ENCODE data around the gene TFPT. TPM values are rescaled to one million over a fixed set of nuclear protein-coding genes. Genes with fewer than 3 reads are reported as not detected.

The TFPT gene
- total RNA-seq, 1 experiment from 2014 or later: 45.4 TPM

DNA sequence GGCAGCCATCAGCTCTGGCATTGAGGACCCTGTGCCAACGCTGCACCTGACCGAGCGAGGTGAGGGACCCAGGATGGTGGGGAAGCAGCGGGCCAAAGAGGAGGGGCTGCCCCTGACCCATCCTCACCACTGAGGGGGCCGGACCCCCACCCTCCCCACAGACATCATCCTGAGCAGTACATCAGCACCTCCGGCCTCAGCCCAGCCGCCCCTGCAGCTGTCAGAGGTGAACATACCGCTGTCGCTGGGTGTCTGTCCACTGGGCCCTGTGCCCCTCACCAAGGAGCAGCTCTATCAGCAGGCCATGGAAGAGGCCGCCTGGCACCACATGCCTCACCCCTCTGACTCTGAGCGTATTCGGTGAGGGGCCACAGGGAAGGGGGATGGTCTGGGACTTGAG lies 36.8 kb upstream of the TFPT start:
- no peaks in the 10 kb centered on the region for H3K9me3 ChIP-seq (ENCODE audit: control insufficient read depth, insufficient read depth, low read depth, low read length)
- peaks cover 22% of the 10 kb centered on the region for H3K36me3 ChIP-seq (ENCODE audit: control insufficient read depth, insufficient read depth, low read length)
- TF ChIP-seq, protein P1, sequence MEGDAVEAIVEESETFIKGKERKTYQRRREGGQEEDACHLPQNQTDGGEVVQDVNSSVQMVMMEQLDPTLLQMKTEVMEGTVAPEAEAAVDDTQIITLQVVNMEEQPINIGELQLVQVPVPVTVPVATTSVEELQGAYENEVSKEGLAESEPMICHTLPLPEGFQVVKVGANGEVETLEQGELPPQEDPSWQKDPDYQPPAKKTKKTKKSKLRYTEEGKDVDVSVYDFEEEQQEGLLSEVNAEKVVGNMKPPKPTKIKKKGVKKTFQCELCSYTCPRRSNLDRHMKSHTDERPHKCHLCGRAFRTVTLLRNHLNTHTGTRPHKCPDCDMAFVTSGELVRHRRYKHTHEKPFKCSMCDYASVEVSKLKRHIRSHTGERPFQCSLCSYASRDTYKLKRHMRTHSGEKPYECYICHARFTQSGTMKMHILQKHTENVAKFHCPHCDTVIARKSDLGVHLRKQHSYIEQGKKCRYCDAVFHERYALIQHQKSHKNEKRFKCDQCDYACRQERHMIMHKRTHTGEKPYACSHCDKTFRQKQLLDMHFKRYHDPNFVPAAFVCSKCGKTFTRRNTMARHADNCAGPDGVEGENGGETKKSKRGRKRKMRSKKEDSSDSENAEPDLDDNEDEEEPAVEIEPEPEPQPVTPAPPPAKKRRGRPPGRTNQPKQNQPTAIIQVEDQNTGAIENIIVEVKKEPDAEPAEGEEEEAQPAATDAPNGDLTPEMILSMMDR (IDR thresholded peaks at IDR 0.05): no peak
- TF ChIP-seq POLR2AphosphoS5 (IDR thresholded peaks at IDR 0.05; ENCODE audit: low read depth, low read length): no peak
- no peak for TF ChIP-seq SIN3A (IDR thresholded peaks at IDR 0.05; ENCODE audit: borderline replicate concordance, insufficient read depth, low read depth, low read length)
- no peak for TF ChIP-seq TCF7L2 (IDR thresholded peaks at IDR 0.05; ENCODE audit: low read depth, low read length)
- TF ChIP-seq, protein P2, sequence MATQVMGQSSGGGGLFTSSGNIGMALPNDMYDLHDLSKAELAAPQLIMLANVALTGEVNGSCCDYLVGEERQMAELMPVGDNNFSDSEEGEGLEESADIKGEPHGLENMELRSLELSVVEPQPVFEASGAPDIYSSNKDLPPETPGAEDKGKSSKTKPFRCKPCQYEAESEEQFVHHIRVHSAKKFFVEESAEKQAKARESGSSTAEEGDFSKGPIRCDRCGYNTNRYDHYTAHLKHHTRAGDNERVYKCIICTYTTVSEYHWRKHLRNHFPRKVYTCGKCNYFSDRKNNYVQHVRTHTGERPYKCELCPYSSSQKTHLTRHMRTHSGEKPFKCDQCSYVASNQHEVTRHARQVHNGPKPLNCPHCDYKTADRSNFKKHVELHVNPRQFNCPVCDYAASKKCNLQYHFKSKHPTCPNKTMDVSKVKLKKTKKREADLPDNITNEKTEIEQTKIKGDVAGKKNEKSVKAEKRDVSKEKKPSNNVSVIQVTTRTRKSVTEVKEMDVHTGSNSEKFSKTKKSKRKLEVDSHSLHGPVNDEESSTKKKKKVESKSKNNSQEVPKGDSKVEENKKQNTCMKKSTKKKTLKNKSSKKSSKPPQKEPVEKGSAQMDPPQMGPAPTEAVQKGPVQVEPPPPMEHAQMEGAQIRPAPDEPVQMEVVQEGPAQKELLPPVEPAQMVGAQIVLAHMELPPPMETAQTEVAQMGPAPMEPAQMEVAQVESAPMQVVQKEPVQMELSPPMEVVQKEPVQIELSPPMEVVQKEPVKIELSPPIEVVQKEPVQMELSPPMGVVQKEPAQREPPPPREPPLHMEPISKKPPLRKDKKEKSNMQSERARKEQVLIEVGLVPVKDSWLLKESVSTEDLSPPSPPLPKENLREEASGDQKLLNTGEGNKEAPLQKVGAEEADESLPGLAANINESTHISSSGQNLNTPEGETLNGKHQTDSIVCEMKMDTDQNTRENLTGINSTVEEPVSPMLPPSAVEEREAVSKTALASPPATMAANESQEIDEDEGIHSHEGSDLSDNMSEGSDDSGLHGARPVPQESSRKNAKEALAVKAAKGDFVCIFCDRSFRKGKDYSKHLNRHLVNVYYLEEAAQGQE (IDR thresholded peaks at IDR 0.05; ENCODE audit: insufficient read depth in 1 of 2, low read depth in 2 of 2, low read length in 1 of 2): no peak
- H3K27ac ChIP-seq (ENCODE audit: low read length): no peak overlapping the region
- in situ Hi-C loops (cut with HindIII; ENCODE audit: low pct_unique_long_range_greater_than_20kb, low sequenced_read_pairs) (no loop called here), intact Hi-C loops (cut with micrococcal nuclease; ENCODE audit: unreplicated experiment) (no loop called here)
- BruUV-seq (replicated peaks): no TSS peak
- no peaks in the 10 kb centered on the region for H3K27me3 ChIP-seq (ENCODE audit: control insufficient read depth, insufficient read depth, low read length)
- DNase-seq (ENCODE audit: low read depth, low spot score): no peak
- peaks cover 15% of the 10 kb centered on the region for H3K4me1 ChIP-seq (ENCODE audit: control insufficient read depth, insufficient read depth, low read length)
- ChIA-PET CTCF (no interaction called here), POLR2A (no interaction called here)
- H3K4me3 ChIP-seq (ENCODE audit: low read depth in 2 of 2, low read length in 2 of 2): no peak overlapping the region
- no peak for ATAC-seq

DNA sequence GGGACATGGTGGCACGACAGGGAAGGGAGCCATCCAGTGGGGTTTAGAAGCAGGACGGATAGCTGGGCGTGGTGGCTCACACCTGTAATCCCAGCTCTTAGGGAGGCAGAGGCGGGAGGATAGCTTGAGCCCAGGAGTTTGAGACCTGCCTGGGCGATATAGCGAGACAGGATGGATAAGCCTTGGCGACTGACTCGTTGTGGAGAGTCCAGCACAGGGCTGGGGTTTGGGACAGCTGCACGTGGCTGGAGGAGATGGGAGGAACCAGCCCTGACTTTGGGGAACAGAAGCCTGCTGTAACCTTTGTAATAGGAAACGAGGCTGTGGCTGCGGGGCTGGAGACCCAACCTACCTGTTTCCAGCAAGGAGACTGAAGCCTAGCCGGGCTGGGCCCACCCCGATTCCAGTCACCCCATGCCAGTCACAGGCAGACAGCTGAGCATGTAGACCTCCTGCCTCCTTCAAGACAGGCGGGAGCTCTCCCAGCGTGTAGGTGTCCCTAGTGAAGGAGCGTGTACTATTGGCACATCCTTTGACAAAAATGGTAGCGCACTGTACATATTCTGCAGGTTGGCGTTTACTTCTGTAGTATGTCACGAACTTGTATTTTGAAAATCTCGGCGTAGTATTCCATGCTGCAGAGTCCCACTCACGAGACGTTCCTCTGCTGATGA lies 36.0 kb upstream of the TFPT start:
- TF ChIP-seq, protein P2 (IDR thresholded peaks at IDR 0.05; ENCODE audit: insufficient read depth in 1 of 2, low read depth in 2 of 2, low read length in 1 of 2): no peak
- TF ChIP-seq POLR2AphosphoS5 (IDR thresholded peaks at IDR 0.05; ENCODE audit: low read depth, low read length) (no peak; the same call in 1 of the 2 replicates), TCF7L2 (IDR thresholded peaks at IDR 0.05; ENCODE audit: low read depth, low read length) (no peak), SIN3A (IDR thresholded peaks at IDR 0.05; ENCODE audit: borderline replicate concordance, insufficient read depth, low read depth, low read length) (no peak)
- TF ChIP-seq, protein P1 (IDR thresholded peaks at IDR 0.05): no peak
- Histone ChIP-seq H3K4me3 (ENCODE audit: low read depth in 2 of 2, low read length in 2 of 2) (no peak overlapping the region), H3K36me3 (ENCODE audit: control insufficient read depth, insufficient read depth, low read length) (peaks cover 25% of the 10 kb centered on the region), H3K9me3 (ENCODE audit: control insufficient read depth, insufficient read depth, low read depth, low read length) (no peaks in the 10 kb centered on the region), H3K27ac (ENCODE audit: low read length) (no peak overlapping the region), H3K4me1 (ENCODE audit: control insufficient read depth, insufficient read depth, low read length) (peaks cover 15% of the 10 kb centered on the region), H3K27me3 (ENCODE audit: control insufficient read depth, insufficient read depth, low read length) (no peaks in the 10 kb centered on the region)
- ChIA-PET POLR2A (no interaction called here), CTCF (no interaction called here)
- in situ Hi-C loops (cut with HindIII; ENCODE audit: low pct_unique_long_range_greater_than_20kb, low sequenced_read_pairs): no loop called here
- BruUV-seq (replicated peaks): no TSS peak
- intact Hi-C loops (cut with micrococcal nuclease; ENCODE audit: unreplicated experiment): no loop called here
- ATAC-seq: no peak
- no peak for DNase-seq (ENCODE audit: low read depth, low spot score)
